Tibial nerve (tissue), 3 donors: ENCODE results near the gene RASAL2.

Experiments used
- CTCF ChIP-seq, 5 experiments: fragments of 200-600 bp in 3 of 5; fragments of 450-650 bp in 2 of 5; sonication (generic) in 3 of 5; IDR thresholded peaks; one replicate each; pipeline ENCODE4 v1.5.1; 2016 to 2019; ENCODE audit warnings: antibody characterized with exemption in 5 of 5, mild to moderate bottlenecking in 3 of 5, moderate library complexity in 2 of 5
- POLR2A ChIP-seq, 2 donors: fragments of 450-650 bp; IDR thresholded peaks; one replicate each; pipeline ENCODE4 v1.6.1; 2017; ENCODE audit warnings: antibody characterized with exemption in 2 of 2, mild to moderate bottlenecking in 2 of 2, moderate library complexity in 2 of 2

DNA sequence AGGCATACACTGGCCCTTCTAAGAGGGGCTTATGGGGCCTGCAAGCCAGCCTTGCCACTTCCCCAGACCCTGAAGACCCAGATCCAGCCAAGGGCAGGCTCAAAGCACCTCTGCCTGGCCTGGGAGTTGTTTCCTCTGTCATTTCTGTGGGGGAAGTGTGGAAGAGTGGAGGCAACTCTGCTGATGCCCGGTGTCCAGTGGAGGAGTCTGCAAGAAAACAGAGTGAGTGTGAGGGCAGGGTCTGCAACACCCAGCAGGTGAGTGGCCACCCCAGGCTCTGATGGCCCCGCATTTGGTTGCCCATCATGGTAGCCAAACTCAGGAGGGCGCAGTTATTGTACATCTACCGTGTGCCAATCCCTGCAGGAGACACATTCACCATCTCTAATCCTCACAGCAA is 394.5 kb downstream of the RASAL2 start:
- no peak for TF ChIP-seq POLR2A (IDR thresholded peaks at IDR 0.05)
- TF ChIP-seq CTCF (IDR thresholded peaks at IDR 0.05): no peak
